Stimulated activated CD8-positive, alpha-beta memory T cell treated with anti-CD3 and anti-CD28 coated beads, Interleukin-12 subunit alpha, Interleukin-12 subunit beta, amount 100 ng/mL, for 24 hours (primary cell): ENCODE measurements around the gene COX6A1.
"Not testable (repeated sequence)": the region's sequence is repeated elsewhere in the genome, so short reads cannot be mapped to it uniquely, and the experiment has no call there.

ENCODE experiments used
- DNase-seq: peaks from one replicate; pipeline ENCODE4 v3.0.0-alpha.2; 2020; ENCODE audit errors: extremely low read depth

The COX6A1 gene

GRCh38 chr12:120468325-120468820, 30.5 kb downstream of the COX6A1 start:
- DNase-seq = no peak

- DNase-seq = no peak
These were observed 31.0 kb downstream of the COX6A1 start for GRCh38 chr12:120468821-120469449.

GRCh38 chr12:120469450-120470149, 31.7 kb downstream of the COX6A1 start, which contains the start of gene SRSF9:
Gene SRSF9, minus strand, starts transcription at chr12:120469748. Its CDS starts 139 bp downstream, at chr12:120469609.
- DNase-seq = peak; percentile 92

GRCh38 chr12:120470150-120470784, 32.4 kb downstream of the COX6A1 start:
- no peak for DNase-seq

GRCh38 chr12:120472521-120472920, 34.6 kb downstream of the COX6A1 start:
- no peak for DNase-seq

GRCh38 chr12:120473807-120474615, 36.1 kb downstream of the COX6A1 start:
- DNase-seq = no peak

GRCh38 chr12:120474616-120474960, 36.7 kb downstream of the COX6A1 start:
- no peak for DNase-seq

GRCh38 chr12:120475643-120476042, 37.7 kb downstream of the COX6A1 start:
- no peak for DNase-seq

GRCh38 chr12:120479458-120479857, 41.5 kb downstream of the COX6A1 start:
- no peak for DNase-seq

GRCh38 chr12:120480211-120480610, 42.3 kb downstream of the COX6A1 start:
- no peak for DNase-seq

GRCh38 chr12:120481022-120481767, 43.3 kb downstream of the COX6A1 start:
- DNase-seq = no peak

- DNase-seq = no peak
These were observed 45.7 kb downstream of the COX6A1 start for GRCh38 chr12:120483621-120484020.

GRCh38 chr12:120485961-120486881, 48.3 kb downstream of the COX6A1 start:
- no peak for DNase-seq

- not testable (repeated sequence) for DNase-seq
These were observed 49.6 kb downstream of the COX6A1 start for GRCh38 chr12:120487552-120487951.

GRCh38 chr12:120488057-120488640, 50.2 kb downstream of the COX6A1 start:
- no peak for DNase-seq

GRCh38 chr12:120489018-120489417, 51.1 kb downstream of the COX6A1 start:
- DNase-seq = no peak

GRCh38 chr12:120490325-120490724, 52.4 kb downstream of the COX6A1 start:
- no peak for DNase-seq
